ENCODE results near the gene RFX4. TPM values are rescaled to one million over a fixed set of nuclear protein-coding genes. Genes with fewer than 3 reads are reported as not detected.

RFX4 gene
- polyA plus RNA-seq, 1 donor (not counting 4 experiments of a cell fraction or from before 2014, with no cell fraction given): not detected

- dilution Hi-C loops (cut with MboI; ENCODE audit: extremely low pct_ligation_motif_present, low sequenced_read_pairs): no loop called here
- no peak for DNase-seq (ENCODE audit: low read depth, low spot score)
- no peak for FAIRE-seq
- H3K4me3 ChIP-seq (ENCODE audit: control insufficient read depth in 2 of 3, extremely low read depth in 1 of 3, insufficient read depth in 2 of 3, low read depth in 1 of 3, low read length in 3 of 3): no peak overlapping the region
- H4K20me1 ChIP-seq (ENCODE audit: control insufficient read depth, extremely low read depth, insufficient read depth, low read length): no peaks in the 10 kb centered on the region
- H3K36me3 ChIP-seq (ENCODE audit: control insufficient read depth in 2 of 2, extremely low read depth in 1 of 2, insufficient read depth in 2 of 2, low read length in 2 of 2): no peaks in the 10 kb centered on the region
- no peaks in the 10 kb centered on the region for H3K79me2 ChIP-seq (ENCODE audit: control insufficient read depth, insufficient read depth, low read length)
- no peak overlapping the region for H2AFZ ChIP-seq (ENCODE audit: control insufficient read depth, low read length)
- no peak for TF ChIP-seq CTCF (optimal IDR thresholded peaks at IDR 0.05 in 1 of 3, IDR thresholded peaks at IDR 0.05 in 1 of 3, conservative IDR thresholded peaks at IDR 0.05 in 1 of 3; ENCODE audit: extremely low read depth in 1 of 3, insufficient read depth in 2 of 3, low read length in 3 of 3)
- no peak for TF ChIP-seq EZH2 (IDR thresholded peaks at IDR 0.05; ENCODE audit: low read length)
- no peaks in the 10 kb centered on the region for H3K4me1 ChIP-seq (ENCODE audit: control insufficient read depth, extremely low read depth, insufficient read depth, low read length)
- peaks cover 26% of the 10 kb centered on the region for H3K27me3 ChIP-seq (ENCODE audit: control insufficient read depth, extremely low read depth, insufficient read depth, low read length)
- no peaks in the 10 kb centered on the region for H3K9me3 ChIP-seq (ENCODE audit: control insufficient read depth, low read depth, low read length)
- H3K4me2 ChIP-seq (ENCODE audit: control insufficient read depth, extremely low read depth, insufficient read depth, low read depth, low read length): no peak overlapping the region
- no peaks in the 10 kb centered on the region for H3K9me1 ChIP-seq (ENCODE audit: control insufficient read depth, extremely low read depth, insufficient read depth, low read length)
- H3K27ac ChIP-seq (ENCODE audit: control insufficient read depth, insufficient read depth, low read length): no peak overlapping the region
- no peak overlapping the region for H3K9ac ChIP-seq (ENCODE audit: control insufficient read depth, extremely low read depth, insufficient read depth, low read length)
These were observed 6.0 kb upstream of the RFX4 start for GRCh38 chr12:106576848-106577247.

GRCh38 chr12:106580671-106581508 lies 1.9 kb upstream of the RFX4 start:
- Histone ChIP-seq H4K20me1 (ENCODE audit: control insufficient read depth, extremely low read depth, insufficient read depth, low read length) (no peaks in the 10 kb centered on the region), H3K9me3 (ENCODE audit: control insufficient read depth, low read depth, low read length) (no peaks in the 10 kb centered on the region), H3K79me2 (ENCODE audit: control insufficient read depth, insufficient read depth, low read length) (no peaks in the 10 kb centered on the region), H3K4me2 (ENCODE audit: control insufficient read depth, extremely low read depth, insufficient read depth, low read depth, low read length) (no peak overlapping the region), H3K27ac (ENCODE audit: control insufficient read depth, insufficient read depth, low read length) (no peak overlapping the region), H3K36me3 (ENCODE audit: control insufficient read depth in 2 of 2, extremely low read depth in 1 of 2, insufficient read depth in 2 of 2, low read length in 2 of 2) (no peaks in the 10 kb centered on the region), H3K4me3 (ENCODE audit: control insufficient read depth in 2 of 3, extremely low read depth in 1 of 3, insufficient read depth in 2 of 3, low read depth in 1 of 3, low read length in 3 of 3) (no peak overlapping the region), H2AFZ (ENCODE audit: control insufficient read depth, low read length) (no peak overlapping the region), H3K4me1 (ENCODE audit: control insufficient read depth, extremely low read depth, insufficient read depth, low read length) (peaks cover 2% of the 10 kb centered on the region), H3K9me1 (ENCODE audit: control insufficient read depth, extremely low read depth, insufficient read depth, low read length) (no peaks in the 10 kb centered on the region), H3K27me3 (ENCODE audit: control insufficient read depth, extremely low read depth, insufficient read depth, low read length) (peaks cover 66% of the 10 kb centered on the region), H3K9ac (ENCODE audit: control insufficient read depth, extremely low read depth, insufficient read depth, low read length) (no peak overlapping the region)
- peak; percentile 97 for TF ChIP-seq EZH2 (IDR thresholded peaks at IDR 0.05; ENCODE audit: low read length)
- TF ChIP-seq CTCF (optimal IDR thresholded peaks at IDR 0.05 in 1 of 3, IDR thresholded peaks at IDR 0.05 in 1 of 3, conservative IDR thresholded peaks at IDR 0.05 in 1 of 3; ENCODE audit: extremely low read depth in 1 of 3, insufficient read depth in 2 of 3, low read length in 3 of 3): no peak
- FAIRE-seq (no peak), DNase-seq (ENCODE audit: low read depth, low spot score) (no peak)
- dilution Hi-C loops (cut with MboI; ENCODE audit: extremely low pct_ligation_motif_present, low sequenced_read_pairs): no loop called here

All from keratinocyte (primary cell).